Skeletal muscle cell (primary cell): ENCODE data around the gene FAM161A.

Experiments used
- DNase-seq: peaks from one replicate; pipeline ENCODE4 v3.0.0-alpha.2; 2010; ENCODE audit warnings: low read depth
- H3K4me3 ChIP-seq: 2 replicates; pipeline ENCODE4 v1.5.1; 2011; ENCODE audit warnings: low read depth, mild to moderate bottlenecking, control low read depth, low read length, moderate library complexity

Gene FAM161A

DNA sequence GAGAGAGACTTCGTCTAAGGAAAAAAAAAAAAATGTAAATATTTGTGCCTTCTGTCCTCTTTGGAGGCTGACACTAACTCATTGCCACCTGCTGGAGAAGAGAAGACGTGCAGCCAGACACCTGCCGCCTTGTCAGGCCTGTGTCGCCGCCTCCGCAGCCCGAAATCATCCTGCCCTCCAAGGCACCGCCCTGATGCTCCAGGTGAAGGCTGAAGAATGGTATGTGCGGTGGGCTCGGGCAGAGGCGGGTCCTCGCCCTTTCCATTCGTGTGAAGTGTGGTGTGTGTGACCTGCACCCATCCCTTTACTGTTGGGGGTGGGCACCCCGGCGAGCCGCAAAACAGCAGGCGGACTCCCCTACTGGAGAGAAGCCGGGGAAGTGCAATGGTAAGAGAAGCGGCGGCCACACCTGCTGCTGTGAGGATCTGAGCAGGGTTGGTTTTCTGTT lies 60.4 kb downstream of the FAM161A start:
- H3K4me3 ChIP-seq, result no peak overlapping the region

DNA sequence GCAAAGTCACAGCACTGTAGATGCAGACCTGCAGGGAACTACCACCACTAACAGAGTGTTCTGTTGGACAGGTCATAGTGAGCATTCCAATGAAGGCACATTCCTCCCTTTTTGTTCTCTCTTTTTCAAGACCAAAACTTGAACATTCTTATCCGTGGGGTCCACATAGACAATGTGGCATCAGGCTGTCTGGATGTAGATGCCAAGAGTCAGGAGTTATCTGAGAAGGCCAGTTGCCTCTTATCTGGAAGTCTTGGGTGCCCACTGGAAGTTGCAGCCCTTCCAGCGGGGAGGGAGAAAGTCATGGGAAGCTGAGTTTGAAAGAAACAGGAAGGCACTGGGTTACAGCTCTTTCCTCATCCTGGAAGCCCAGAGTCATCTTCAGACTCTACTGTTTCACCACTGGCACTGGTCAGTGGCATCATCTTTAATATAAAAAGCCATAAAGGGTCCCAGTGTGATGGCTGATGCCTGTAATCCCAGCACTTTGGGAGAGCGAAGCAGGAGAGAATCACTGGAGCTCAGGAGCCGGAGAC lies 61.4 kb downstream of the FAM161A start:
- no peak for DNase-seq
- no peak overlapping the region for H3K4me3 ChIP-seq

More for the DNA sequence above, 60.4 kb downstream of the FAM161A start:
- no peak for DNase-seq

DNA sequence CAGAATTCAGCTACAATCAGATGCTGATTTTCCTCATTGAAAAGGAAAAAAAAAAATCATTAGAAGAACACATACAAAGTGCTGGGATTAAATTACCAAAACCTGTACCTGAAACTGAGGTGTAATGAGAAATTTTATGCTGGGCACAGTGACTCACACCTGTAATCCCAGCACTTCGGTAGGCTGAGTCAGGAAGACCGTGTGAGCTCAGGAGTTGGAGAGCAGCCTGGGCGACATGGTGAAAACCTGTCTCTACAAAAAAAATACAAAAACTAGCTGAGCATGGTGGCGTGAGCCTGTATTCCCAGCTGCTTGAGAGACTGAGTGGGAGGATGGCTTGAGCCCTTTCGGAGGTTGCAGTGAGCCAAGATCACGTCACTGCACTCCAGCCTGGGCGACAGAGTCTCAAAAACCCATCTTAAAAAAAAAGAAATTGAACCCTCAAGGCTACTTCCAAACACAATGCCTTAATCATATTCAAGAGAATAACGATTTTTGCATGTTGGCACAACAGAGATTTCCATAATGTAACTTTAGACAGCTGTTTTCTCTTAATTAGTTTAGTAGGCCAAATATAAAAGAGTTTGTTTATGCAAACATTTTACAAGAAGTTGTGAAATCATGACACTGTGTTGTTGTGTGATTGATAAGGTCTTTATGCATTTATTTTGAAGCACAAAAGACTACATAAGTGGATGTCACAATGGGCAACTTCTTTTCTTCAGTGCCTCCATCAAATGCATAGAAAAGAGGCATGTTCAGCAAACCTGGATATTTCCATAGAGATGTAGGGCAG lies 63.9 kb downstream of the FAM161A start:
- no peak overlapping the region for H3K4me3 ChIP-seq
- DNase-seq, result no peak

DNA sequence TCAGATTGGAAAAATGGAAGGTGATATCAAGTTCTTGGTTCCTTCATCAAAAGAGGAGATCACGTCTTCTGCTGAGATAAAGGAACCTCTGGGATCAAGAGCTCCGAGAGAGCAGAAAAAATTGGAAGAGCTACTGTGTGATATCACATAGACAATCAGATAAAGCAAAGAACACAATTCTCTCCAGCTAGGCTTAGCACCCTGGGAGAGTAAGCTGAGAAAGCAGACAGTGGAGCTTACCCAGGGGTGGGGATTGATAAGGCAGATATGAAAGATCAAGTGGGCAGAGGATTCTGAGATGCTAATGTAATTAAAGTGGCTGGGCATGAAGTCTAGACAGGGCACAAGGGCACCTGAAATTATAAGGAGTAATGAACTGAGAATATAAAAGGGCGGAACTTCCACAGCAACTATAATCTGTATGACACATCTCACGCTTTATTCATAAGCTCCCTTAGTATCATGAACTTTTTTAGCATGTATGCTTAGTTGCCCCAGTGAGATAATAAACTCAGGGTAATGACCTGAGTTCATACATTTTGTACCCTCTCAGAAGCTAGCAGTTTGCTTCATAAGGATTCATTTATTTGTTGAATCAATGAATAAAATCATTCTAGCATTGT lies 65.8 kb downstream of the FAM161A start:
- DNase-seq, result no peak
- H3K4me3 ChIP-seq, result no peak overlapping the region

DNA sequence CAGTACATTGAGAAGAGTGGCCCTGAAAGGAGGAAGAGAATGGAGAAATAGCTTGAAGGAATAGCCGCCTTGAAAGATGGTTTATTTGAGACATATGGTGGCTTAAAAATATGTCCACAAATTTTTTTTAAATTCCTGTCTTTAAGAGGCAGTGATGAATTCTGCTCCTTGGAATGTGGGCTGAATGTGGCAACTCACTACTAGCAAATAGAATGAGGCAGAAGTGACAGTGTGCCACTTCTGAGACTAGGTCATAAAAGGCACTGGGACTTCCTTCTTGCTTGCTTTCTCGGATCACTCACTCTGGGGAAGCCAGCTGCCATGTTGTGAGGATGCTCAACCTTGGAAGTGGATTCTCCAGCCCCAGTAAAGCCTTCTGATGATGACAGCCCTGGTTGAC lies 67.0 kb downstream of the FAM161A start:
- DNase-seq, result no peak
- no peak overlapping the region for H3K4me3 ChIP-seq

DNA sequence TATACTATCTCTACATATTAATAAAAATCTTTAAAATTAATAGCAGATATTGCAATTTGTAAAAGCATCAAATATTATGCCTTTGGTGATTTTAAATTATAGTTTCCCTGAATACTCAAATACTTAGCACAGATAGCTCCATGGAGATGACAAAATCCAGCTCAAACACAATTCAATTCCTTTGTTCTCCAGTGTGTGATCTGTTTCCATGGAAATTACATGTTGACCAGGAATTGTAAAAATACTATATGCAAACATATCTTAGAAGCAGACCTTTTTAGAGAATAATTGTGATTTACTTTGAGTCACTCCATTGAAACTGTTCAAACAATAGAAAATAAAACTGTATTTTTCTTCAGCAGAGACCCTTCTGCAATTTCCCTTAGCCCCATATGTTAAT lies 68.3 kb downstream of the FAM161A start:
- no peak overlapping the region for H3K4me3 ChIP-seq
- DNase-seq, result no peak

DNA sequence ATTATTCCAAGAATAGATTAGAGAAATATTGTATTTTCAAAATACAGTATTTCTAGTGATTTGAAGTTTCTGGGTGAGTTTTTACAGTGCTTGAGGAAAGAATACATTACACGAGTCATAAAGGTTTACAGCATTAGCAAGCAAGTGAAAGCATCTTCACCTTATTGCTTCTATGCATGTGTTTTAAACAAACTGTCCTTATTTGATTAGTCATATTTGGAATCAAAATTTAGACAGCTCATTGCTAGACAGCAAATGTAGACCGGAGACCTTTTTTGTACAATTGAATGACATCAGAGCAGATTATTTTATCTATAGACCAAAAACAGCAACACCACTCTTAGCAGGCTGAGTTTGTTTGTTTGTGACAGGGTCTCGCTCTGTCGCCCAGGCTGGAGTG lies 69.2 kb downstream of the FAM161A start:
- H3K4me3 ChIP-seq, result no peak overlapping the region
- no peak for DNase-seq

DNA sequence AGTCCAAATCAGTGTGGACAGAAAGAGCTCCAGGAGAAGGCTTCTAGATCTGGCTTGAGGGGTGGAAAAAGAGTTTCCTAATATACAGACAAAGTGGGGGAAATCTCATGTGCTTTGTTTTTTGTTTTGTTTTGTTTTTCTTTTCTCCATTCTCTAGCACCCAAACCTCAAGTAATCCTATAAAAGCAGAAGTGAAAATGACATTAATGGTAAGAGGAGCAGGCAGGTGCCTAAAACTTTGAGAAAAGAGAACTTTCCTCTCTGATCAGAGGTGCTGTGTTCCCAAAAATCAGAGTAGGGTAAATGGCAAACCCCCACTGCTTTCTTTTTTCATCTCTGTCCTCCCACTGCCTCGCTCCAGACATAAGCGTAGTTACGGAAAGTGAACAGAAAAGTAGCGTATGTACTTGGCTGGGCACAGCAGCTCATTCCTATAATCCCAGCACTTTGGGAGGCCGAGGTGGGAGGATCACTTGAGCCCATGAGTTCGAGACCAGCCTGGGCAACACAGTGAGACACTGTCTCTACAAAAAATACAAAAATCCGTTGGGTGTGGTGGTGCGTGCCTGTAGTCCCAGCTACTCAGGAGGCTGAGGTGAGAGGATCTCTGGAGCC lies 77.8 kb downstream of the FAM161A start:
- H3K4me3 ChIP-seq, result no peak overlapping the region
- no peak for DNase-seq
